GM12875 (cell line): ENCODE measurements around the gene MYO15A.

ENCODE experiments used
- H3K4me3 ChIP-seq: one replicate; pipeline ENCODE4 v1.5.1; 2011; ENCODE audit warnings: low read depth, low read length, control low read depth
- CTCF ChIP-seq: IDR thresholded peaks from 2 replicates; pipeline ENCODE4 v1.5.1; 2011; ENCODE audit warnings: low read depth, mild to moderate bottlenecking, control low read depth, inconsistent platforms, low read length, moderate library complexity, borderline replicate concordance; ENCODE audit not compliant: insufficient read depth

Gene MYO15A

GRCh38 chr17:18119938-18120337, 11.4 kb downstream of the MYO15A start:
- no peak for TF ChIP-seq CTCF
- no peak overlapping the region for H3K4me3 ChIP-seq

GRCh38 chr17:18120461-18121017, 12.0 kb downstream of the MYO15A start:
- H3K4me3 ChIP-seq, result no peak overlapping the region
- TF ChIP-seq CTCF, result no peak

- no peak overlapping the region for H3K4me3 ChIP-seq
Measured at GRCh38 chr17:18121144-18121910, 12.8 kb downstream of the MYO15A start.

GRCh38 chr17:18122990-18123753, 14.6 kb downstream of the MYO15A start:
- H3K4me3 ChIP-seq, result no peak overlapping the region
- TF ChIP-seq CTCF, result no peak

More at GRCh38 chr17:18121144-18121910, 12.8 kb downstream of the MYO15A start:
- no peak for TF ChIP-seq CTCF

GRCh38 chr17:18124345-18125126, 16.0 kb downstream of the MYO15A start:
- H3K4me3 ChIP-seq, result no peak overlapping the region
- no peak for TF ChIP-seq CTCF

GRCh38 chr17:18129041-18129502, 20.5 kb downstream of the MYO15A start:
- no peak for TF ChIP-seq CTCF
- H3K4me3 ChIP-seq, result no peak overlapping the region
